Endothelial cell of umbilical vein (primary cell): ENCODE data around the gene BCAS4.

Source experiments
- EZH2 ChIP-seq: IDR thresholded peaks from 2 replicates; pipeline ENCODE4 v1.6.1; 2012; ENCODE audit warnings: borderline replicate concordance, low read depth, mild to moderate bottlenecking, moderate library complexity, low read length, inconsistent platforms; ENCODE audit not compliant: severe bottlenecking
- FOS ChIP-seq: IDR thresholded peaks from 2 replicates; pipeline ENCODE4 v1.6.1; 2011; ENCODE audit warnings: mild to moderate bottlenecking, low read length, moderate library complexity, borderline replicate concordance; ENCODE audit not compliant: insufficient read depth
- GATA2 ChIP-seq: IDR thresholded peaks from 2 replicates; pipeline ENCODE4 v1.7.0; 2011; ENCODE audit warnings: low read depth, mild to moderate bottlenecking, moderate library complexity, mixed read lengths, low read length; ENCODE audit not compliant: insufficient read length, insufficient read depth
- JUN ChIP-seq: IDR thresholded peaks from 2 replicates; pipeline ENCODE4 v1.6.1; 2011; ENCODE audit warnings: borderline replicate concordance, low read depth; ENCODE audit not compliant: insufficient read length, insufficient read depth
- MYC ChIP-seq: IDR thresholded peaks from one replicate; pipeline ENCODE4 v1.6.1; 2011; ENCODE audit warnings: mild to moderate bottlenecking, low read depth, low read length
- POLR2A ChIP-seq: IDR thresholded peaks from 2 replicates; pipeline ENCODE4 v1.6.1; 2012; ENCODE audit warnings: low read depth, mild to moderate bottlenecking, control low read depth, low read length
- POLR2AphosphoS5 ChIP-seq: IDR thresholded peaks from 2 replicates; pipeline ENCODE4 v1.6.1; 2012; ENCODE audit warnings: low read depth, mild to moderate bottlenecking, control low read depth, low read length, moderate library complexity; ENCODE audit not compliant: insufficient read depth
- TF ChIP-seq, protein P1 (sequence below), 2 donors: IDR thresholded peaks; 1 replicate in 1 of 2; 2 replicates in 1 of 2; pipeline ENCODE4 v1.5.1; 2011; ENCODE audit warnings: low read length in 2 of 2, mild to moderate bottlenecking in 2 of 2, moderate library complexity in 2 of 2, control low read depth in 1 of 2, inconsistent platforms in 1 of 2, low read depth in 1 of 2; ENCODE audit not compliant: insufficient read depth in 1 of 2; ENCODE audit errors: extremely low read depth in 1 of 2

DNA sequence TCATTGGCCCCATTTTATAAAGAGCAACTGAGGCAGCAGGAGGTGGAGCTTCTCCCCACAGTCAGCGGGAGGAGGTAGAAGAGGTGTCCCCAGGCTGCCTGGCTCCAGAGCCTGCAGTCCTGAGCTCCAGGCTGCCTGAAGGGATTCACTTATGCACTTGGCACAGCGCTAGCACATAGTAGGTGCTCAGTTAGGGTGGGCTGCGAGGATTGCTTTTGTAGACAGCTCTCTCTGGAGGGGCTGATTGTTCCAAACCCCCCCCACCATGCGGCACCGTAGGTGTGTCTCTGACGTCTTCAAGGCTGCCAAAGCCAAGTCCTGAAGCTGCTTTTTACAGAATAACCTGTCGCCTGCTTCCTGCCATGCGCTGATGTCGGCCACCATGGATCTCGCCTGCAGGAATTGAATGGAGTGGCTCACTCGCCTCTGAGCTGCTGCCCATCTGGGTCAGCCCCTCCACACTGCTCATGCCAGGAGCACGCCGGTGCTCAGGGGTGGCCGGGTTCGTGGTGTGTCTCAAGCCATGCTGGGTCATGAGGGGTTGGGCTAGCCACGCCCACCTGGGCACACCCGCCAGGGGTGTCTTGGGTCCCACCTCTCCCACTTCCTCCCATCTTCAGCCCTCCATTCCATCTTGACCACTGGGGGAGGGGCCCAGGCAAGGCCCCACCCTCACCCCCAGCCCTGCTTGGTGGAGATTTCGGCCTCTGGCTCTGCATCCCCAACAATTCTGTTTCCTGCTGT lies 59.8 kb downstream of the BCAS4 start:
- TF ChIP-seq, protein P1, sequence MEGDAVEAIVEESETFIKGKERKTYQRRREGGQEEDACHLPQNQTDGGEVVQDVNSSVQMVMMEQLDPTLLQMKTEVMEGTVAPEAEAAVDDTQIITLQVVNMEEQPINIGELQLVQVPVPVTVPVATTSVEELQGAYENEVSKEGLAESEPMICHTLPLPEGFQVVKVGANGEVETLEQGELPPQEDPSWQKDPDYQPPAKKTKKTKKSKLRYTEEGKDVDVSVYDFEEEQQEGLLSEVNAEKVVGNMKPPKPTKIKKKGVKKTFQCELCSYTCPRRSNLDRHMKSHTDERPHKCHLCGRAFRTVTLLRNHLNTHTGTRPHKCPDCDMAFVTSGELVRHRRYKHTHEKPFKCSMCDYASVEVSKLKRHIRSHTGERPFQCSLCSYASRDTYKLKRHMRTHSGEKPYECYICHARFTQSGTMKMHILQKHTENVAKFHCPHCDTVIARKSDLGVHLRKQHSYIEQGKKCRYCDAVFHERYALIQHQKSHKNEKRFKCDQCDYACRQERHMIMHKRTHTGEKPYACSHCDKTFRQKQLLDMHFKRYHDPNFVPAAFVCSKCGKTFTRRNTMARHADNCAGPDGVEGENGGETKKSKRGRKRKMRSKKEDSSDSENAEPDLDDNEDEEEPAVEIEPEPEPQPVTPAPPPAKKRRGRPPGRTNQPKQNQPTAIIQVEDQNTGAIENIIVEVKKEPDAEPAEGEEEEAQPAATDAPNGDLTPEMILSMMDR (IDR thresholded peaks at IDR 0.05; ENCODE audit: extremely low read depth in 1 of 2, insufficient read depth in 1 of 2, low read depth in 1 of 2, low read length in 2 of 2), result no peak
- TF ChIP-seq POLR2AphosphoS5 (no peak), JUN (no peak), EZH2 (no peak), POLR2A (no peak), GATA2 (no peak), MYC (no peak), FOS (no peak)
